ENCODE results near the gene NR6A1. TPM values are rescaled to one million over a fixed set of nuclear protein-coding genes. Genes with fewer than 3 reads are reported as not detected.

The NR6A1 gene
- total and polyA plus RNA-seq, 2 experiments from 2014 or later: 0.16 TPM; not detected in 1

DNA sequence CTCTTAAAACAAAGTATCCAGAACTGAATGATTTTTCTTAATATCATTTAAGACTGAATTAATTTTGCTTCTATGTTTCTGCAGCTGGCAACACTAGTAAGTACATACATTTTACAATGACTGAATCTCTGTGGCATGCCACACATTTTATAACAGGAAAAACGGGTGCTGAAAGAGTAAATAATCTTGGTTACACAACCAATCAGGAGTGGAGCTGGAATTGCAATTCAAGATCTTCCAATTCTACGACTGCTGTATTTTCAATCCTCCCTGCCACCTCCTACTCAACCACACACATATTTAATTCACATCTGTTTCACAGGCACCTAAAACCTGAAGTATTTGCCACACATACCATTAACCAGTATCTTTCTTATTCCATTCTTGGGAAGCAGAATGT, 211.2 kb downstream of the NR6A1 start:
- Histone ChIP-seq H3K4me1 (ENCODE audit: insufficient read depth) (peaks cover 10% of the 10 kb centered on the region; the same call in 1 of the 2 replicates), H3K27me3 (replicated peaks; ENCODE audit: insufficient read depth) (no peaks in the 10 kb centered on the region), H3K36me3 (ENCODE audit: low read depth) (no peaks in the 10 kb centered on the region), H3K4me3 (no peak overlapping the region), H3K27ac (no peak overlapping the region), H3K79me2 (ENCODE audit: insufficient read depth) (no peaks in the 10 kb centered on the region), H3K4me2 (ENCODE audit: unreplicated experiment) (peak overlapping the region; percentile 32), H3K9ac (no peak overlapping the region), H4K20me1 (ENCODE audit: insufficient read depth) (no peaks in the 10 kb centered on the region), H2AFZ (no peak overlapping the region), H3F3A (ENCODE audit: insufficient read depth) (no peaks in the 10 kb centered on the region), H3K9me3 (ENCODE audit: low read depth) (no peaks in the 10 kb centered on the region), H3K9me2 (ENCODE audit: insufficient read depth) (no peaks in the 10 kb centered on the region)
- peak; percentile 49 for DNase-seq
- WGBS, 2 experiments (ENCODE audit: low coverage in 1 of 2, low lambda C conversion rate in 2 of 2, missing lambda C conversion rate in 2 of 2): 2 to 9% methylated on average over 2 of the region's 2 CpGs
- no peak for TF ChIP-seq EZH2 (IDR thresholded peaks at IDR 0.05; ENCODE audit: insufficient read depth, poor library complexity, severe bottlenecking)
- no peak for TF ChIP-seq EZH2phosphoT487 (IDR thresholded peaks at IDR 0.05; ENCODE audit: insufficient read depth, low read depth)
- in situ Hi-C loops (cut with MboI): no loop called here

DNA sequence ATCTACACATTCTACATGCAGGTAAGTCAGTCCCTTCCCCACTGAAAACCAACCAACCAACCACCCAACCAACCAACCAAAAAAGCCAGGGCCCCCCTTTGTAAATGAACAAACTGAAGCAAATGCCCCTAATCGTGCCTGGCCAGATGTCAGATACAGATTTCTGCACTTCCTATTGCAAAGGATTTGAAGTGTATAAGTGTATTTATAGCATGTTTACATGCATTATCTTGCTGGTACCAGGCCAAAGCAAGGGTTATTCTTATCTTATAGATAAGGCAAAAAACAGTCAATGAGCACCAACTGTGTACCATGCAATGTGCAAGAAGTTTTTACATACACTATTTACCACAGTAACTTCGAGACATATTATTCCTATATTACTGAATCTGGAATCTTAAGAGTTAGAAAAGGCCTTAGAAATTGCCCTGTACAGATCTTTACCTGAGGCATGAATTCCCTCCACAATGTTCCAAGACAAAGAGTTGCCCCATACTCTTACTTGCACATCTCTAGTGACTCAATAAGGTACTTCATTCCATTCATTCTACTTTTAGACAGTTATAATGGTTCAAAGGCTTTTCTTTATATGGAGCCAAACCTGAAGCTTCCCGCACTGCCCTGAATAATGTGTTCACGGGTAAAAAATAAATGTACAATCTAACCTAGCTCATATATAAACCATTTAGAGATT, 212.2 kb downstream of the NR6A1 start:
- Histone ChIP-seq H3K9me2 (ENCODE audit: insufficient read depth) (no peaks in the 10 kb centered on the region), H2AFZ (no peak overlapping the region), H3K4me2 (ENCODE audit: unreplicated experiment) (no peak overlapping the region), H3K79me2 (ENCODE audit: insufficient read depth) (no peaks in the 10 kb centered on the region), H4K20me1 (ENCODE audit: insufficient read depth) (no peaks in the 10 kb centered on the region), H3K36me3 (ENCODE audit: low read depth) (no peaks in the 10 kb centered on the region), H3K4me3 (no peak overlapping the region), H3K4me1 (ENCODE audit: insufficient read depth) (peaks cover 19% of the 10 kb centered on the region; the same call in 1 of the 2 replicates), H3K27ac (no peak overlapping the region), H3F3A (ENCODE audit: insufficient read depth) (0 out of 2 replicates have a peak, but pooled peaks cover 7% of the 10 kb centered on the region), H3K27me3 (replicated peaks; ENCODE audit: insufficient read depth) (no peaks in the 10 kb centered on the region), H3K9me3 (ENCODE audit: low read depth) (no peaks in the 10 kb centered on the region), H3K9ac (no peak overlapping the region)
- in situ Hi-C loops (cut with MboI): no loop called here
- DNase-seq: no peak
- WGBS, 2 experiments (ENCODE audit: low coverage in 1 of 2, low lambda C conversion rate in 2 of 2, missing lambda C conversion rate in 2 of 2): 85 to 87% methylated on average over 4 of the region's 4 CpGs
- no peak for TF ChIP-seq EZH2phosphoT487 (IDR thresholded peaks at IDR 0.05; ENCODE audit: insufficient read depth, low read depth)
- TF ChIP-seq EZH2 (IDR thresholded peaks at IDR 0.05; ENCODE audit: insufficient read depth, poor library complexity, severe bottlenecking): no peak

DNA sequence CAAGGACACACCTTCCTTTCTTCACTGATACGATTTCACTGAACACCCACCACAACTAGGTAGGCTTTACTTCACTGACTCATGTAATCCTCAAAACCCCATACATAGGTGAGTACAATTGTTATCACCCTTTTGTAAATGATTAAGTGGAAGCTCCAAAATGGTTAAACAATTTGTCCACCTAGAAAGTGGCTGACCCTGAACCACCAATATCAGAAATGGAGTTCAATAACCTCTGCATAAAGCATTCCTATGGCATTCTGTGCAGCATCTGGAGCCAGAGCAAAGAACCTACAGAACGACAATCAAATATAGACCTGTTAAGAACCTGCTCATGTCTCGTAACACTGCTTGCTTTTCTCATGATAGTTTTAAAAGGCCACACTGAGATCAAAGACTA, 213.2 kb downstream of the NR6A1 start:
- Histone ChIP-seq H3K27ac (no peak overlapping the region), H3K4me1 (ENCODE audit: insufficient read depth) (peaks cover 28% of the 10 kb centered on the region), H3K36me3 (ENCODE audit: low read depth) (no peaks in the 10 kb centered on the region), H3K9ac (no peak overlapping the region), H3K79me2 (ENCODE audit: insufficient read depth) (no peaks in the 10 kb centered on the region), H3K9me3 (ENCODE audit: low read depth) (no peaks in the 10 kb centered on the region), H4K20me1 (ENCODE audit: insufficient read depth) (no peaks in the 10 kb centered on the region), H3K27me3 (replicated peaks; ENCODE audit: insufficient read depth) (no peaks in the 10 kb centered on the region), H3K4me2 (ENCODE audit: unreplicated experiment) (no peak overlapping the region), H3K9me2 (ENCODE audit: insufficient read depth) (no peaks in the 10 kb centered on the region), H2AFZ (no peak overlapping the region), H3F3A (ENCODE audit: insufficient read depth) (peaks cover 15% of the 10 kb centered on the region; the same call in 1 of the 2 replicates), H3K4me3 (no peak overlapping the region)
- 84 to 86% methylated on average over 3 of the region's 3 CpGs for WGBS, 2 experiments (ENCODE audit: low coverage in 1 of 2, low lambda C conversion rate in 2 of 2, missing lambda C conversion rate in 2 of 2)
- no peak for DNase-seq
- in situ Hi-C loops (cut with MboI): no loop called here
- TF ChIP-seq EZH2 (IDR thresholded peaks at IDR 0.05; ENCODE audit: insufficient read depth, poor library complexity, severe bottlenecking) (no peak), EZH2phosphoT487 (IDR thresholded peaks at IDR 0.05; ENCODE audit: insufficient read depth, low read depth) (no peak)

DNA sequence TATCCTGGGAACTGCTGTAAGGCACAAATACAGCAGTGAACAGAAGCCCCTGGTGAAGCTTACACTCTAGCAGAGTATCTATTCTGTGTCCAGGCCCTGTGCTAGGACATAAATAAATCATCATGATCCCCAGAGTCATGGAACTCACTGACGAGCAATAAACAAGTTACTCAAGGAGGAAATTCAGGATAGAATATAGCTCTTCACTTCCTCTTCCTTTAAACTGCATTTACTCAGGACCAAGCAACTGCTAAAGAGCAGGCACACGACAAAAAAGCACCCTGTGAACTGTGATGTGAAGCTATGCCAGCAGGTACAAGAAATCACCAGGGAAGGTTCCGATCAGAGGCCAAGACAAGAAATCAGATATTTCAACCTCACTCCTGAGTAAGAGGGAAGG, 216.1 kb downstream of the NR6A1 start:
- Histone ChIP-seq H3F3A (ENCODE audit: insufficient read depth) (peaks cover 36% of the 10 kb centered on the region), H2AFZ (no peak overlapping the region), H3K9me3 (ENCODE audit: low read depth) (no peaks in the 10 kb centered on the region), H3K79me2 (ENCODE audit: insufficient read depth) (no peaks in the 10 kb centered on the region), H3K27ac (no peak overlapping the region), H3K4me3 (no peak overlapping the region), H3K9ac (no peak overlapping the region), H3K4me1 (ENCODE audit: insufficient read depth) (peaks cover 44% of the 10 kb centered on the region), H3K9me2 (ENCODE audit: insufficient read depth) (no peaks in the 10 kb centered on the region), H3K36me3 (ENCODE audit: low read depth) (no peaks in the 10 kb centered on the region), H4K20me1 (ENCODE audit: insufficient read depth) (no peaks in the 10 kb centered on the region), H3K4me2 (ENCODE audit: unreplicated experiment) (no peak overlapping the region), H3K27me3 (replicated peaks; ENCODE audit: insufficient read depth) (no peaks in the 10 kb centered on the region)
- no peak for DNase-seq
- TF ChIP-seq EZH2 (IDR thresholded peaks at IDR 0.05; ENCODE audit: insufficient read depth, poor library complexity, severe bottlenecking) (no peak), EZH2phosphoT487 (IDR thresholded peaks at IDR 0.05; ENCODE audit: insufficient read depth, low read depth) (no peak)
- WGBS, 2 experiments (ENCODE audit: low coverage in 1 of 2, low lambda C conversion rate in 2 of 2, missing lambda C conversion rate in 2 of 2): 94% methylated on average over 3 of the region's 3 CpGs
- in situ Hi-C loops (cut with MboI): no loop called here
